NCI-H2029 treated with DMSO at 0.1 percent for 48 hours (cell line): ENCODE data around the gene ARHGAP26.

Experiments
- DNase-seq: peaks from one replicate; lab custom pipeline; 2025; lab: John Stamatoyannopoulos, UW

ARHGAP26 gene

DNA sequence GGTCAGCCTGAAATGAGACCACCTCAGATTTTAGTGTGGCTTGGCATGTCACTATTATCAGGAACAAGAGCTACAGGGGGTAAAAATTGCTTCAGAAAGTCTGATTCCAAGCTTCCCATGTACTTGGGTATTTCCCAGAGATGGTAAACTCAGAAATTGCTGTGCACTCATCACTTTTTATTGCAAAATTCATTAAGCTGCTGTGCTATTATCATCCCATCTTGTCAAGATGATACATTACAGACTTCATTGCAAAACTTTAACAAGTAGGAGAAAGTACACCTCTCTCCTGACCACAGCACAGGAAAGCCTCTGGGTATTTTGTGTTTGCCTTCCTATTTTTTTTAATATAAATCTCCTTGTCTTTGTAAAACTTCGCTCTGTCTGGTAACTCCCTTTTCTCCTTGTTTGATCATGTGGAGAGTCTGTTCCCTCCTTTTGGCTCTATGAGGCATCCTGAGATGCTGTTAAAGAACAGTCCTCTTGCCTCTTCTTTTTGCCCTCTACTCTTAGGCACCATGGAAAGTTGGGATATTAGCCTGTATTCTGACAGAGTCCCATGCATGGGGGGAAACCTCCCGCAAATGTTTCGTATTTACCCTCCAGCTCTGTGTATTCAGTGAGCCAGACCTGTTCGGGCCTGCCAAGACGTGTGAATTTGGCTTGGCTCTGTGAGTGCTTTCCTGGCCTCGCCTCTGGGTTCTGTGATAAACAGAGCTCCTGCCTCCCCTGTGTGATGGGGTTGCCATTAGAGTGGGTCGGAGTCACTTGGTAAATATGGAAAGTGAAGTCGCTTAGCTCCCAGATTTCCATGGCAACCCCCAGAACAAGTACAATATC is 372.6 kb downstream of the ARHGAP26 start:
- no peak for DNase-seq

DNA sequence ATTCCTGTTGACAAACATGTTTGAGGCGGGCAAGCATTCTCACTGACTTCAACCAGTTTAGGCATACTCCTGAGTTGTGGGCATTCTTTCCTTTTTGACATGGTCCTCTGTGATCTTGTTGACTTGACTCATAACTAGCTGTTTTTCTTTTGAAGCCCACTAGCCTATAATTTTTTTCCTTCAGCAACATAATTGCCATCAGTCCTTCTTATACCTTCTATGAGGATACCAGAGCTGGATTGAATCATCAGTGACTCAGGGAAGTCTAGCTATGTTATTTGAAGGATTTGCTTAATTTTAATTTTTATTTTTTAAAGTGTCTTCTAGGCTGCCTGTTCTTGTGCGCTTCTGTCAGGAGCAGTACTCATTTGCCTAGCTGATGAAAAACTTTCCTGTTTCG is 373.8 kb downstream of the ARHGAP26 start:
- DNase-seq: no peak

DNA sequence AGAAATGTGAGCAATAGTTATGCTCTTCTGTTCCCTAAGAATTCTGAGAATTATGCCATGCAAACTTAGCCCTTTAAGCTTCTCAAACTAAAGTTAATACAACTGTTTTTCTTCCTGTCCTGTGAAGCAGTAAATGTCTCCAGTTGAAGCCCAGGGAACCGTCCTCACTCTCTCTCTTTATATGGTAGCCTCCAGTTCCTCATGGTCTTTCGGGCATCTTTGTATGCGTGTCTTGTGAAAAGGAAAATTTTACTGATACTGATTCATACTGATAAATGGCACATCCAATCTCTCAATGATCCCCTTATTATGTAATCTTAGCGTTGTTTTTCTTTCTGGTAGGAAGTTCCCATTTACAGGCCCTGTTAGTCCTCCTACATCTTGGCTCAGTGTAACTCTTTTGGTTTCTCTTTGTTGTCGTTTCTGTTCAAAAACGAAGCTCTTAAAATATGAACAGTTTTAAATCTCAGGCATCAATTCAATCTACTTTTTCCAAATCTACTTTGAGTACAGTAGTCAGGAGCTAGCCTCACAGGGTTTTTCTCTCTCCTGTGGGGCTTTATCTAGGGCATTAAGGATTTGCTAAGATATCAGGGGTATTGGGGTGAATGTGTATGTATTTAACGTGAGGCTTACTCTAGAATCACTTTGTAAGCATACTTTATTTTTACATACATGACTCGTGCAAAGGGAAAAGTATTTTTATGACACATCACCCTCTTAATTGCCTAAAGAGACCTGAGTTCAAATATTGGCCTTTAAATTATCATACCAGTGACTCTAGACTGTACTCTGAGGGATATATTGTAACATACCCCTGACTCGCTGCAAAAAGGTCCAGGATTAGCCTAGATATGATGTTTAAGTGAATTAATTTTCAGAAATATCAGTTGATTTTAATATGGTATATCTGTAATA is 375.3 kb downstream of the ARHGAP26 start:
- DNase-seq: no peak

DNA sequence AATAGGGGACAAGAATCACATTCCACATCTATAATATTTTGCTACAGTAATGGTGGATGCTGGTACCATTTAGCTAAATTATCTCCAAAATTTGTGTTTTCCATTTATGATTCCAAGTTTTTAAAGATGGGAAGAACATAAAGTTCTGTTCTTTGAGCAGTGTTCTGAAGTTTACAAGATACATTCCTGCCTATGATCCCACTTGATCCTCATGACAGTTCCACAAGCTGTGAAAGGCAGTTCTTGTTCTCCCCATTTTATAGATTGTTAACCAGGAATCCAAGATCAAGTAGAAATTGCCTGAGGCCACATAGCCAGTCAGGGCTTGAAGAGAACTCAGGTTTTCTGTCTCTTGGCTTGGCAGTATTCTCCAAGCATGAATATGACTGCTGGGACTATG is 376.0 kb downstream of the ARHGAP26 start:
- DNase-seq: no peak

DNA sequence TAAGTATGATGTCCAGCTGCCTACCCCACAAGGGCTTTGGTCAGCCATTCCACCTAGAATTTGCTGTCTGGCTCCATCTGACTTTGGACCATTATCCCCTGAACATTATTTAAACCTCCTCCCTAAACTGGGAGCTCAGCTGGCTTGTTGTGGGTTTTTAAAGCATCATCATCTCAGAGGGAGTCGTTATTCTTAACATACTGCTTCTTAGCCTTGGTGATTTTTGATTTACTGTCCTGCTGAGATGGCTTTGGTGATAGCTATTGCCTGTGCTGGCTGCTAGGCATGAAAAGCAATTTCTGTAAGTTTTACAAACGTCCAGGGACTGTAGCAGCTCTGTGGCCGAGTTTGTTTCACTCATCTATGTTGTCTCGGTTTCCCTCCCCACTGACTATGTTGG is 377.2 kb downstream of the ARHGAP26 start:
- DNase-seq: no peak

DNA sequence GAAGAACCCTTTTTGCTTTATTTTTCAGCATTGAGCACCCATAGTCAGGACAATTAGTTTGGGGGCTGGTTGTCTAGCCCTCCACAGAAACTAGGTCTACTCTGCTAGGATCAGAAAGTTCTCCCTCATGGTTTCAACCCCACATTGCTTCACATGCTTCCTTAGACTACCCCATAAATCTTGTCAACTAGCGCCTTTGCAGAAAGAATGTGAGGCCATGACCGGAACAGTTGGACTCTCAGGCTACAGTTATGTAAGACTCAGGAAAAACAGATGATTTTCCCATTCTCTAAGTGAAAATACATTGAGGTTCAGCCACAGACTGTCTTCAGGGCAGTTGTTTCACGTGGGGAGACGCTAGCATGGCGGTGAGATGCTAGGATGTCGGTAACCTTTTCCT is 377.7 kb downstream of the ARHGAP26 start:
- no peak for DNase-seq

DNA sequence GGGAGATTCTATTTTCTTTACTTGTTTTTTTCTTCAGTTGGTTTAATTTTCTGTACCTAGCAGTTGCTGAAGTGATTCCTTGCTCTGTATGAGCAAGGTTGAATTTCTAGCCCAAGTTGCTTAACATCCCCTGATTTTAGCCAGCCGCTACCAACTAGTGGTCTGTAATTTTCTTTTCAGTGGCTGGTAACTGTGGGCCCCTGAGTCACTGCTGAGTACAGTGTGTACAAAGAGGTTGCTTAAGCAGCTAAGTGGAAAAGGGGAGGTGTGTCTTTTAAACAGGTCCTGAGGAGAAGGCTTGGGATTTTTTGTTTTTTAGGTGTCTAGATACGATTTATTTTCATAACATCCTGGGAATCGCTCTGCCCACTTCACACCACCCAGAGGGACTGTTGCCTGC is 378.6 kb downstream of the ARHGAP26 start:
- no peak for DNase-seq

DNA sequence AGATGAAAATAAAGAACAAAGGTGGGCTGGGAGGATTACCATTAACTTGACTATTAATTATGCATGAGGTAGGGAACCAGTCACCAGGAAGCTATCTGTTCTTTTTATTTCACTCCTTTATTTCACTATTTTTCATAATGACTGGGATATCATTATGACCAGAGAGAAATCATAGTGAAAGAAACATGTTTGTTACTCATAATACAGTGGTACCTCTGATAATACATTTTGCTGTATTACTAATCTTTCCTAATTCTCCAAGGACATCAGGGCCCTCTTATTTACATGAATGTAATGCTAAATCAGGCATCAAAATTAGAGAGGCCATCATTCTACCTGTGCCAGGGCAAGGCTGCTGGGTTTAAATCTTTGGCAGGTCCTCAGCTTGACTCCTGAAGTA is 379.6 kb downstream of the ARHGAP26 start:
- no peak for DNase-seq

DNA sequence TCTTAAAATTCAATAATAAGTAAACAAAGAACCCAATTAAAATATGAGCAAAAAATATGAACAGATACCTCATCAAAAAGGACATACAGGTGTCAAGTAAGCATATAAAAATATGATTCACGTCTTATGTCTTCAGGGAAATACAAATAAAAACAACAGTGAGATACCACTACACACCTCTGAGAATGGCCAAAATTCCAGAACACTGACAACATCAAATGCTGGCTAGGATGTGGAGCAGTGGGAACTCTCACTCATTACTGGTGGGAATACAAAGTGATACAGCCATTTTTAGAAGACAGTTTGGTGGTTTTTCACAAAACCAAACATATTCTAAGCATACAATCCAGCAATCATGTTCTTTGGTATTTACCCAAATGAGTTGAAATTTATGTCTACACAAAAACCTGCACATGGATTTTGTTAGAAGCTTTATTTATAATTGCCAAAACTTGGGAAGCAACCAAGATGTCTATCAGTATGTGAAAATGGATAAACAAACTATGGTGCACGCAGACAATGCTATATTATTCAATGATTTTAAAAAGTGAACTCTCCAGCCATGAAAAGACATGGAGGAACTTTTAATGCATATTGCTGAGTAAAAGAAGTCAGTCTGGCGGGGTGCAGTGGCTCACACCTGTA is 381.0 kb downstream of the ARHGAP26 start:
- no peak for DNase-seq

DNA sequence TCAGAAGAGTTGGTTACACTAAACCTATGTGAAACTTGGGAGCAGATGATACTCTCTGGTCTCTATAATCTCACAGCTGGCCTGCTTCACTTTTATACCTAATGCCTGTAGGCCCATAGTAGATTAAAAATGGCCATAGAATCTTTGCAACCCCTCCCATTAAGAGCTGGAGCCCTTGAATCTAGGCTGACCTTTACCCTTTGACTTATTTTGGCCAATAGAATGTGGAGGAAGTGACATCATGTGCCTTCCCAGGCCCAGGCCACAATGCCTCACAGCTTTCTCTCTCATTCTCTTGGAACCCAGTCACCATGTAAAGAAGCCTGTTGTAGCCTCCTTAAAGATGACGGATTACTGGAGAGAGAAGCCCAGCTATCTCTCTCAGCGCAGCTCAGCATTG is 382.3 kb downstream of the ARHGAP26 start:
- no peak for DNase-seq

DNA sequence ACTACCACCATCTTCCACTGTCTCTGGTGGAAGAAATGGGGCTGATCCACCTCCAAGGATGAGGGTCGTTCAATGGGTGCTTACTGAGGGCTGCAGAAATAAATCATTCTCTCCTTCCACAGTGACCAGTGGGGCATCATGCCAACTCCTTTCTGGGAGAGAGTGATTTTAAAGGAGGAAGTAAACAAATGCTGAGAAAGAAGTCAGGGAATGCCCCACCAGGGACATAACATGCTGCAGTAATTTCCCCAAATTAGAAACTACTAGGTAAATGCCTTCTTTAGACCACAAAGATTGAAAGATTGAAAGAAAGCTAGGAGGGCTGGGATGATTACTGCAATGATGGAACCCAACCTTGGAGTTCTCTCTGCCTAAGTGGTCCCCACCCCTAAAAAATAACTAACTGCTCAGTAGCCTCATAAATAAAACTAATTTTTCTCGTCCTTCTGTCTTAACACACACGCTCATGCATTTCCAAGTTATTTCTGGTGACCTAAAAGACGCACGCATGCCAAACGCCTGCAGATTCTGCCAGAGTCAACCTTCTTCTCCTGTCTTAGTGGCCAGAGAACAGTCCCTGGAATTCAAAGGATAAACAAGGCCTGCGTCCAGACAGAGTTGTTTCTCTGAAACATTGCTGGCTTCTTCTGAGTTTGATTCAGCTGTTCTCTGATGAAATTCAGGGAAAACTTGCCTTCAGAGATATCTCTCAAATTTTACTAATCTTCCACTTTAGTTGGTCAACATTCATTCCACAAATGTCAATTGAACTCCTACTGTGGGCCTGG is 383.3 kb downstream of the ARHGAP26 start:
- peak; percentile 11 for DNase-seq

DNA sequence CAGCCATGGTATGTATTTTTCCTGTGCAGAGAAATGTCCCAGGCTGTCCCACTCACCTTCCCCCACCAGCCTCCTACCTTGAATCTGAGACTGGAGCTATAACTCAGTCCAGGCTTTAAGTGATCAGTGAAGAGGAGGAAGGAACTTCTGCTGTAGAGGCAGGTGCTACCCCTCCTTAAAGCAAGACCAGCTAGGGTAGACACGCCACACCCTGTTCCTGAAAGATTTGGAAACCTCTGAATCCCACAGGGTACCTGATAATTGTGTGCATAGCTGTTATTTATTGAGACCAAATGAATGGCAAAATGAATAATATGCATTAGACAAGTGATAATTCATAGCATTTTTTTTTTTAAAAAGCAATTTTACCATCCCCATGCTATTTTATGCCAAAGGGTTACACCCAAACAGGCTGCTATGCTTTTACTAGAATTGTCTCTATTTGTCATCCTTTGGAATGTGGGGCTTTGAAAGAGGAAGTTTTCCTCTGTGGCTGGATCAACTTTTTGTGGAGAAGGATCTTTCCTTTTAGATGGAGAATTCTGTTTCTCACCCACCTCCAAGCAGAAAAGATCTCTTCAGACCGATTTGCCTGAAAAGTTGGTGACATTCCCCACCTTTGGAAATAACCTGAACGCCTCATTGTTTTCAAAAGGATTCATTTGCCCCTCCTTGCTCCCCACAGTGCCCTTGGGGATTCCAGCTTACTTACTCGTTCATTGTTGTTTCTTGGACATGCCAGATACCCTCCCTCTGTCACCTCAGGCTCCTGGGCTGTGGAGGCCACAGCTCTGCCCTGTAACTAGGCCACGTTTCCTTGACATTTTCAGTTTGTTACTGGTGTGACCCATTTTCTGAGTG is 384.6 kb downstream of the ARHGAP26 start:
- DNase-seq: no peak

DNA sequence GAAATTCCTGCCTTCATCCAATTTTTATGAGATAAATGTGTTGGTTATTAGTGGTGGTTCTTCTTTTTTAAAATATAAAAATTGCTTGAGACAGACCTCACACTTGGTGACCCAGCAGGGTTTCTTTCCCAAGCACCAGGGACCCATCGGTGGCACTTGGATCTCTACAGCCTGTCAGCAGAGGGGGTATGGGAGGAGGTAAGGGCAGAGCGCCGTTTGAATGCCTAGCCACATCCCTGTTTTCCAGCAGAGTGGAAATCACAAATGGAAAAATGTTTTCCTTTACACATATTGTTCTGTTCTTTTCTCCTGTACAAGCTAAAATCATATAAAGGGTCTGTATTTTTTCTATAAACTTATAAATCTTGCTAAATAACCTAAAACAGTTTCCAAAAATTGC is 385.3 kb downstream of the ARHGAP26 start:
- DNase-seq: no peak

DNA sequence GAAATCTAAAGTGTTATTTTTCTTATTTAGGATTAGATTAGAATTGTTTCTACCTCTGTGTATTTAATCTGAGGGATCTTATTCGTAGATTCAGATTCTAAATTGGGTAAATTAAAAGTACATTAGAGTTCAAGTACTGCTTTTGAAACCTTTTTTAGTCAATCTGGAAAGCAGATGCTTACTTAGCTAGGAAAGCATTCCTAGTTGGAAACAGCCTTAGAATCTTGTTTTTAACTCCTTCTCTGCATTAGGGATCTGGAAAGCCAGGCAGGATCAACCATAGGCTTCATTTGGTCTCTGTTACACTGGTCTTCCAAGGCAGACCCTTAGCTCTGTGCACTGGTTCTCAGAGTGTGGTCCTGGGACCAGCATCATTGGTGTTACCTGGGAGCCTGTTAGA is 385.9 kb downstream of the ARHGAP26 start:
- DNase-seq: no peak

DNA sequence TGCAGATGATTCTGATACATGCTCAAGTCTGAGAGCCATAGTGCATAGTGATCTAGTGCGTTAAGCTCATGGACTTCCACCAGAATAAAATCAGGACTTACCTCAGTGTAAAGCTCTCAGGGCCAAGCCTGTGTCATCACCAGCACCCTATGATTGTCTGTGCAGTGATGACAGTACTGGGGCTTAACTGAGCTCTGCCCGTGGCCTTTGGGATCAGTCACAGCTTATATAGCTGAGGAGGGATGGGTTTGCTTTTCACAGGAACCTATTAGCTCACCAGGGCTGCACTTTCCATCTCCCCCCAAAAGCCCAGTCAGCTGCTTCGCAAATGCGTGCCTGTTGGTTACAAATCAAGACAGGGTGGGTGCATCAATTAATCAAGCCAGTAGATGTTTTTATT is 386.4 kb downstream of the ARHGAP26 start:
- no peak for DNase-seq

DNA sequence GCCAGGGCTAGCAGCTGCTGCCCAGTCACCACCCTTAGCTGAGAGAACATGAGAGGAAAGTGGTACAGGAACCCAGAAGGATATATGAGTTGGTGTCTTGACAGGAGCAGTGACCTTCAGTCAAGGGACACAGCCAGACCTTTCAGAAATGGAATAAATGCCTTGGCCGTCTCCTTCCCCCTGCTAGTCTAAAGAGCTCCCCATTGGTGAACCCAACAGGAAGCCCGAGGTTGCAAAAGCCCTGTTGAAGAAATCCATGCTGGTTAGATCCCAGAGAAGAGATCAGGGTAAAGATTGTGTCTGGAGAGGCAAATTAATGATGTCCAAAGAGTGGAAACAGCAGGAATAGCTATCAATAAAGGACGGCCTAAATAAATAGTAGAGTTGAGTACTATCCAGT is 388.9 kb downstream of the ARHGAP26 start:
- no peak for DNase-seq

DNA sequence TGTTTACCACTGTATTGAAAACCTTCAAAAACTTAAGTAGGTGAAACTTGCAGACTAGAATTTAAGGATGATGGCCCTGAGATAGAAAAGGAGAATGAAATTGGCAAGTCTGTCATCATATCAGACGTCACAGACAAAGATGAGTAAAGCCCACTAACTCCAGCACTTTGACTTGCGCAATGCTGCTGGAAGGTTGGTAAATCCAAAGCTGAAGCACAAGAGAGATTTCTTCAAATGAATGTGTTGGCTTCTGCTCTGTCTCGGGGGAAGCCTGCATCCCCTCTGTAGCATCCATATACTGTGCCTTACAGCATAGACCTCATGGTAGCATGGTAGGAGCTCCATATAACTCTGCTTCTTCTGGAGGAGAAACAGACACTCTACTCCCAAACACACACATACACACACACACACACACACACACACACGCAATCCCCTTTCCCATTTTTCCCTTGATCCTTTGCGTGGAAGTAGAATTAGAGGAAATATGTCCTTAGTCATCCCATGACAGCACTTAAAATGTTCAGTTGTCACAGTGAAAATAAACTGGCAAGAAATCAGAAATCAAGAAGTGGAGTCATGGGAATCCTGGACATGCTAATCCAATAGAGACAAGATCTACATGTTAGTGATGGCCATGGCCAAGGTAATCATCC is 391.8 kb downstream of the ARHGAP26 start:
- DNase-seq: no peak

DNA sequence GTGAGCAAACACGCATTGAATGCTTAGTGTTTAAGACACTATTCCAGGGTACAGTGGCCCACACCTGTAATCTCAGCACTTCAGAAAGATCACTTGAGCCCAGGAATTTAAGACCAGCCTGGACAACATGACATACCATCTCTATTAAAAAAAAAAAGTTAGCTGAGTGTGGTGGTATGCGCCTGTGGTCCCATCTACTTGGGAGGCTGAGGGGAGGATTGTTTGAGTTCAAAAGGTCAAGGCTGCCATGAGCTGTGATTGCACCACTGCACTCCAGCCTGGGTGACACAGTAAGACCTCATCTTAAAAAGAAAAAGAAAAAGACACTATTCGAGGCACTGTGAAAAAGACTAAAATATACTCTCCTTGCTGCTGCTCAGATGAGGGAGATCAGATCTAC is 392.6 kb downstream of the ARHGAP26 start:
- DNase-seq: no peak

DNA sequence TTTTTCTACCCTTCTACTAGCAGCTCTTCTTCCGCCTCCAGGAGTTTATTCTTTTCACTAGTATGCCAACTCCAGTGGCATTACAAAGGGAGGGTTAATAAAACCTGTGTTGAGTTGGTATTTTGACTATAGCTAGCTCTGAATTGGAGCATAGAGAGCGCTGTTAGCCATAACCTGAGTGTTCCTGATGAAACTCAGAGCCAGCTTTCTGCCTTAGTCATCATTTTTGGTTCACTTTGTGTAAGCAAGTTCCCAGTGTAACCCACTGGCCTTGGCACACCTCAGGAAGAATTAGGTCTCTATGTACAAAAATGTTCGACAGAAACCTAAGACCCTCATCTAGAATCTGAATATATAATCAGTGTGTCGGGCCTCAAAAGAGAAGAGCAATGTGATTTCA is 394.4 kb downstream of the ARHGAP26 start:
- DNase-seq: no peak
